ENCODE measurements around the gene HSPA12B. TPM values are rescaled to one million over a fixed set of nuclear protein-coding genes. Genes with fewer than 3 reads are reported as not detected.

Gene HSPA12B
- total and polyA plus RNA-seq, 2 of the 4 experiments (the other 2 are of a cell fraction) = not detected

- H3K18ac ChIP-seq (ENCODE audit: low read depth, low read length) = no peak overlapping the region
- ATAC-seq (ENCODE audit: low read depth) (no peak), DNase-seq (no peak)
- no peak overlapping the region for H2BK120ac ChIP-seq (ENCODE audit: low read depth, low read length)
- CTCF ChIA-PET = no interaction called here
- no peak overlapping the region for H3K4ac ChIP-seq (ENCODE audit: low read depth, low read length)
- intact Hi-C loops (cut with micrococcal nuclease) (no loop called here), dilution Hi-C loops (cut with HindIII; ENCODE audit: low sequenced_read_pairs, unreplicated experiment) (no loop called here), in situ Hi-C loops (cut with MboI; ENCODE audit: low sequenced_read_pairs) (loop anchor here (10.0 kb wide), 1 partner anchor 301 kb away; no protein-coding TSS in a partner anchor)
- H2BK5ac ChIP-seq (ENCODE audit: low read depth, low read length, poor library complexity, severe bottlenecking) = no peak overlapping the region
- H4K5ac ChIP-seq (ENCODE audit: low read depth, low read length) = no peak overlapping the region
- H2BK15ac ChIP-seq (ENCODE audit: low read depth, low read length) = no peak overlapping the region
- peaks cover 3% of the 10 kb centered on the region; the same call in 1 of the 2 replicates for H3K27me3 ChIP-seq (ENCODE audit: control insufficient read depth, insufficient read depth, low read length)
- peaks cover 7 to 40% of the 10 kb centered on the region in 2 experiments; a peak in 3 of 4 replicates for H3K79me1 ChIP-seq (ENCODE audit: low read depth in 1 of 2, low read length in 2 of 2)
- no peak overlapping the region for H3K27ac ChIP-seq (ENCODE audit: insufficient read depth, low read length)
- POLR2A ChIA-PET (ENCODE audit: unreplicated experiment) = interaction anchor here (0.5 kb wide), 2 partner anchors 51 to 68 kb away, joined by 3 to 5 read pairs; no protein-coding TSS in a partner anchor
- TF ChIP-seq MAZ (IDR thresholded peaks at IDR 0.05; ENCODE audit: borderline replicate concordance, low read depth, low read length) (no peak), BHLHE40 (IDR thresholded peaks at IDR 0.05; ENCODE audit: low read depth, low read length) (no peak), NFE2L2 (IDR thresholded peaks at IDR 0.05; ENCODE audit: low read depth, low read length) (no peak), CHD1 (IDR thresholded peaks at IDR 0.05; ENCODE audit: low read depth, low read length) (no peak), RCOR1 (IDR thresholded peaks at IDR 0.05; ENCODE audit: insufficient replicate concordance, low read length) (no peak)
- no peak overlapping the region for H2AFZ ChIP-seq (replicated peaks; ENCODE audit: low read length, poor library complexity)
- peaks cover 50% of the 10 kb centered on the region for H4K20me1 ChIP-seq (ENCODE audit: insufficient read depth, low read length)
- BruUV-seq (replicated peaks) = no TSS peak
- H3K9ac ChIP-seq (ENCODE audit: low read depth, low read length) = no peak overlapping the region
- H3K9me3 ChIP-seq (ENCODE audit: control insufficient read depth, insufficient read depth, low read length) = no peaks in the 10 kb centered on the region
- peak overlapping the region; percentile 5; the same call in 1 of the 2 replicates for H3K4me2 ChIP-seq (ENCODE audit: low read depth, low read length)
- H4K8ac ChIP-seq (ENCODE audit: low read depth in 2 of 2, low read length in 2 of 2) = no peak overlapping the region
- H3K4me3 ChIP-seq (ENCODE audit: insufficient read depth, low read depth, low read length) = no peak overlapping the region
- no peak overlapping the region for H2BK20ac ChIP-seq (ENCODE audit: low read depth, low read length)
- H2AK9ac ChIP-seq (replicated peaks; ENCODE audit: low read depth, low read length, poor library complexity) = peak overlapping the region; percentile 20
- H3K56ac ChIP-seq (ENCODE audit: extremely low read depth, insufficient read depth, low read length) = no peak overlapping the region
- peak overlapping the region; percentile 42; the same call in 1 of the 2 replicates for H3K23ac ChIP-seq (ENCODE audit: low read depth, low read length)
- no peak overlapping the region for H4K91ac ChIP-seq (ENCODE audit: insufficient read depth, low read depth, low read length)
- peaks cover 16% of the 10 kb centered on the region for H3K4me1 ChIP-seq (ENCODE audit: control insufficient read depth, insufficient read depth, low read length)
- no peak overlapping the region for H2AK5ac ChIP-seq (ENCODE audit: low read depth, low read length)
- 81% methylated on average over 2 of the region's 10 CpGs; no CpG with 5 or more reads in 1 of the 2 experiments for WGBS, 2 experiments (ENCODE audit: extremely low coverage in 2 of 2, insufficient read length in 1 of 2)
- H3K14ac ChIP-seq (replicated peaks; ENCODE audit: low read depth, low read length) = no peak overlapping the region
- H3K9me1 ChIP-seq (ENCODE audit: insufficient read depth, low read length) = peaks cover 12% of the 10 kb centered on the region
- peaks cover 11% of the 10 kb centered on the region for H3K36me3 ChIP-seq (ENCODE audit: control insufficient read depth, insufficient read depth, low read length)
These were observed 51.2 kb downstream of the HSPA12B start for GRCh38 chr20:3783511-3784195.

Data from IMR-90 (cell line).